Gastrocnemius medialis (tissue), 4 donors: ENCODE data around the gene UBE3A.

Experiments used
- CTCF ChIP-seq, 5 experiments: fragments of 450-650 bp in 3 of 5; fragments of 200-600 bp in 2 of 5; sonication (generic) in 2 of 5; IDR thresholded peaks in 4 of 5; conservative IDR thresholded peaks in 1 of 5; 1 replicate in 4 of 5; 2 replicates in 1 of 5; pipeline ENCODE4 v1.5.1; 2016 to 2019; ENCODE audit warnings: antibody characterized with exemption in 5 of 5, mild to moderate bottlenecking in 3 of 5, moderate library complexity in 3 of 5
- POLR2A ChIP-seq, 2 donors: fragments of 450-650 bp; IDR thresholded peaks; one replicate each; pipeline ENCODE4 v1.6.1; 2017; ENCODE audit warnings: antibody characterized with exemption in 2 of 2, mild to moderate bottlenecking in 2 of 2, moderate library complexity in 2 of 2

GRCh38 chr15:25372298-25372697 lies 66.5 kb downstream of the UBE3A start:
- TF ChIP-seq CTCF (IDR thresholded peaks at IDR 0.05 in 4 of 5, conservative IDR thresholded peaks at IDR 0.05 in 1 of 5) (no peak), POLR2A (IDR thresholded peaks at IDR 0.05) (no peak)
